ENCODE results near the gene PLSCR1.

GRCh38 chr3:146468671-146469149 lies 75.7 kb downstream of the PLSCR1 start:
- TF ChIP-seq, protein P1, sequence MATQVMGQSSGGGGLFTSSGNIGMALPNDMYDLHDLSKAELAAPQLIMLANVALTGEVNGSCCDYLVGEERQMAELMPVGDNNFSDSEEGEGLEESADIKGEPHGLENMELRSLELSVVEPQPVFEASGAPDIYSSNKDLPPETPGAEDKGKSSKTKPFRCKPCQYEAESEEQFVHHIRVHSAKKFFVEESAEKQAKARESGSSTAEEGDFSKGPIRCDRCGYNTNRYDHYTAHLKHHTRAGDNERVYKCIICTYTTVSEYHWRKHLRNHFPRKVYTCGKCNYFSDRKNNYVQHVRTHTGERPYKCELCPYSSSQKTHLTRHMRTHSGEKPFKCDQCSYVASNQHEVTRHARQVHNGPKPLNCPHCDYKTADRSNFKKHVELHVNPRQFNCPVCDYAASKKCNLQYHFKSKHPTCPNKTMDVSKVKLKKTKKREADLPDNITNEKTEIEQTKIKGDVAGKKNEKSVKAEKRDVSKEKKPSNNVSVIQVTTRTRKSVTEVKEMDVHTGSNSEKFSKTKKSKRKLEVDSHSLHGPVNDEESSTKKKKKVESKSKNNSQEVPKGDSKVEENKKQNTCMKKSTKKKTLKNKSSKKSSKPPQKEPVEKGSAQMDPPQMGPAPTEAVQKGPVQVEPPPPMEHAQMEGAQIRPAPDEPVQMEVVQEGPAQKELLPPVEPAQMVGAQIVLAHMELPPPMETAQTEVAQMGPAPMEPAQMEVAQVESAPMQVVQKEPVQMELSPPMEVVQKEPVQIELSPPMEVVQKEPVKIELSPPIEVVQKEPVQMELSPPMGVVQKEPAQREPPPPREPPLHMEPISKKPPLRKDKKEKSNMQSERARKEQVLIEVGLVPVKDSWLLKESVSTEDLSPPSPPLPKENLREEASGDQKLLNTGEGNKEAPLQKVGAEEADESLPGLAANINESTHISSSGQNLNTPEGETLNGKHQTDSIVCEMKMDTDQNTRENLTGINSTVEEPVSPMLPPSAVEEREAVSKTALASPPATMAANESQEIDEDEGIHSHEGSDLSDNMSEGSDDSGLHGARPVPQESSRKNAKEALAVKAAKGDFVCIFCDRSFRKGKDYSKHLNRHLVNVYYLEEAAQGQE (IDR thresholded peaks at IDR 0.05; ENCODE audit: unreplicated experiment) = no peak
- no peak for TF ChIP-seq EZH2phosphoT487 (IDR thresholded peaks at IDR 0.05; ENCODE audit: unreplicated experiment)
- TF ChIP-seq POLR2AphosphoS5 (IDR thresholded peaks at IDR 0.05; ENCODE audit: low read depth) = no peak
- no peak for TF ChIP-seq EZH2 (IDR thresholded peaks at IDR 0.05; ENCODE audit: low read depth, unreplicated experiment)
- TF ChIP-seq CTCF (conservative IDR thresholded peaks at IDR 0.05; ENCODE audit: low read depth in 2 of 2) = no peak
